SK-N-SH treated with all-trans-retinoic acid at 6 μM for 48 hours (cell line): Measurements from ENCODE around the gene NHS.

ENCODE experiments used
- ARNTL ChIP-seq: fragments of 450-650 bp; formaldehyde crosslinking; IDR thresholded peaks from 2 replicates; pipeline ENCODE4 v1.5.0; 2020; ENCODE audit warnings: low read depth, mild to moderate bottlenecking, moderate library complexity, borderline replicate concordance
- BACH2 ChIP-seq: fragments of 250-450 bp; sonication (Bioruptor Pico); IDR thresholded peaks from 2 replicates; pipeline ENCODE4 v1.9.0; 2021; ENCODE audit warnings: mild to moderate bottlenecking, borderline replicate concordance
- CREB5 ChIP-seq: fragments of 250-450 bp; sonication (Bioruptor Pico); IDR thresholded peaks from 2 replicates; pipeline ENCODE4 v1.5.1; 2020; ENCODE audit warnings: low read depth, mild to moderate bottlenecking, moderate library complexity
- CSDC2 ChIP-seq: fragments of 250-450 bp; sonication (Bioruptor Pico); IDR thresholded peaks from 2 replicates; pipeline ENCODE4 v1.5.0; 2020; ENCODE audit warnings: mild to moderate bottlenecking, moderate library complexity
- ESRRG ChIP-seq: fragments of 250-450 bp; sonication (Bioruptor Pico); IDR thresholded peaks from 2 replicates; pipeline ENCODE4 v1.6.1; 2021; ENCODE audit warnings: mild to moderate bottlenecking
- PATZ1 ChIP-seq: fragments of 250-450 bp; sonication (Bioruptor Pico); IDR thresholded peaks from 2 replicates; pipeline ENCODE4 v1.8.0; 2020; ENCODE audit warnings: mild to moderate bottlenecking, moderate library complexity, borderline replicate concordance
- TSHZ2 ChIP-seq: fragments of 250-450 bp; sonication (Bioruptor Pico); IDR thresholded peaks from 2 replicates; pipeline ENCODE4 v1.5.0; 2020; ENCODE audit warnings: mild to moderate bottlenecking, moderate library complexity
- ZFP30 ChIP-seq: fragments of 450-650 bp; formaldehyde crosslinking; IDR thresholded peaks from 2 replicates; pipeline ENCODE4 v1.5.0; 2022; ENCODE audit warnings: mild to moderate bottlenecking, moderate library complexity

GRCh38 chrX:17685026-17685425, 310.0 kb downstream of the NHS start:
- TF ChIP-seq PATZ1 (CRISPR knock-in tag) (no peak), ESRRG (CRISPR knock-in tag) (no peak), ZFP30 (CRISPR knock-in tag) (no peak), ARNTL (CRISPR knock-in tag) (no peak), CSDC2 (CRISPR knock-in tag) (no peak), BACH2 (CRISPR knock-in tag) (no peak), TSHZ2 (no peak), CREB5 (no peak)
